Stimulated activated CD4-positive, alpha-beta T cell treated with anti-CD3 and anti-CD28 coated beads, Interleukin-12 subunit alpha, Interleukin-12 subunit beta, amount 100 ng/mL, for 48 hours (primary cell): Measurements from ENCODE around the gene KCNH6.

Experiments used
- DNase-seq, 3 donors: peaks; one replicate each; pipeline ENCODE4 v3.0.0-alpha.2; 2020; ENCODE audit warnings: low read depth in 2 of 3, low spot score in 1 of 3

The KCNH6 gene

GRCh38 chr17:63552211-63552610, 29.1 kb downstream of the KCNH6 start:
- DNase-seq = no peak

- no peak for DNase-seq
Observed at GRCh38 chr17:63555500-63556156, 32.5 kb downstream of the KCNH6 start.

- DNase-seq = no peak
Observed at GRCh38 chr17:63557416-63557815, 34.3 kb downstream of the KCNH6 start.

GRCh38 chr17:63558441-63558840, 35.3 kb downstream of the KCNH6 start:
- no peak for DNase-seq

GRCh38 chr17:63561819-63562218, 38.7 kb downstream of the KCNH6 start:
- DNase-seq = no peak

GRCh38 chr17:63563339-63563738, 40.2 kb downstream of the KCNH6 start:
- DNase-seq = no peak

- no peak for DNase-seq
Observed at GRCh38 chr17:63564562-63564961, 41.4 kb downstream of the KCNH6 start.

- DNase-seq = no peak
Observed at GRCh38 chr17:63567229-63567628, 44.1 kb downstream of the KCNH6 start.

GRCh38 chr17:63568563-63568962, 45.4 kb downstream of the KCNH6 start:
- DNase-seq = no peak

GRCh38 chr17:63571632-63572310, 48.6 kb downstream of the KCNH6 start:
- no peak for DNase-seq

- no peak for DNase-seq
Observed at GRCh38 chr17:63573634-63574033, 50.5 kb downstream of the KCNH6 start.

GRCh38 chr17:63578027-63578768, 55.0 kb downstream of the KCNH6 start:
- no peak for DNase-seq

- DNase-seq = no peak
Observed at GRCh38 chr17:63578769-63579111, 55.6 kb downstream of the KCNH6 start.

GRCh38 chr17:63579633-63580032, 56.5 kb downstream of the KCNH6 start:
- DNase-seq = no peak

GRCh38 chr17:63587770-63588169, 64.6 kb downstream of the KCNH6 start:
- DNase-seq = no peak

- DNase-seq = no peak
Observed at GRCh38 chr17:63588797-63589196, 65.6 kb downstream of the KCNH6 start.

GRCh38 chr17:63589646-63590045, 66.5 kb downstream of the KCNH6 start:
- no peak for DNase-seq

- DNase-seq = no peak
Observed at GRCh38 chr17:63592797-63593196, 69.6 kb downstream of the KCNH6 start.

- DNase-seq = no peak
Observed at GRCh38 chr17:63595132-63595531, 72.0 kb downstream of the KCNH6 start.
